Measurements from ENCODE around the gene STXBP4.
"Not testable (repeated sequence)": the region's sequence is repeated elsewhere in the genome, so short reads cannot be mapped to it uniquely, and the experiment has no call there.

STXBP4 gene

GRCh38 chr17:55067697-55068439 lies 99.3 kb downstream of the STXBP4 start:
- Histone ChIP-seq H3K27ac (no peak overlapping the region), H3K4me3 (no peak overlapping the region), H3K9me3 (ENCODE audit: low read depth, low read length) (no peaks in the 10 kb centered on the region), H3K9ac (ENCODE audit: insufficient read length) (no peak overlapping the region), H3K36me3 (ENCODE audit: insufficient read depth, low read length) (0 out of 2 replicates have a peak, but pooled peaks cover under 1% of the 10 kb centered on the region)
- no peak for DNase-seq (ENCODE audit: low read depth, low spot score)
- TF ChIP-seq POLR2AphosphoS5 (IDR thresholded peaks at IDR 0.05; ENCODE audit: borderline replicate concordance, low read depth, low read length) (no peak), FOXP2 (optimal IDR thresholded peaks at IDR 0.05; ENCODE audit: control extremely low read depth, extremely low read length, insufficient read depth) (no peak), EZH2 (IDR thresholded peaks at IDR 0.05) (no peak)

- H3K4me3 ChIP-seq, result no peak overlapping the region
- peak; percentile 12 for DNase-seq (ENCODE audit: low read depth, low spot score)
- TF ChIP-seq FOXP2 (optimal IDR thresholded peaks at IDR 0.05; ENCODE audit: control extremely low read depth, extremely low read length, insufficient read depth) (no peak), POLR2AphosphoS5 (IDR thresholded peaks at IDR 0.05; ENCODE audit: borderline replicate concordance, low read depth, low read length) (no peak), EZH2 (IDR thresholded peaks at IDR 0.05) (no peak)
- no peak overlapping the region for H3K9ac ChIP-seq (ENCODE audit: insufficient read length)
- no peaks in the 10 kb centered on the region for H3K9me3 ChIP-seq (ENCODE audit: low read depth, low read length)
- no peak overlapping the region for H3K27ac ChIP-seq
- H3K36me3 ChIP-seq (ENCODE audit: insufficient read depth, low read length), result 0 out of 2 replicates have a peak, but pooled peaks cover 3% of the 10 kb centered on the region
Measured at GRCh38 chr17:55068862-55069811, 100.6 kb downstream of the STXBP4 start.

GRCh38 chr17:55069983-55070529 lies 101.5 kb downstream of the STXBP4 start:
- Histone ChIP-seq H3K27ac (no peak overlapping the region), H3K36me3 (ENCODE audit: insufficient read depth, low read length) (0 out of 2 replicates have a peak, but pooled peaks cover 3% of the 10 kb centered on the region), H3K9me3 (ENCODE audit: low read depth, low read length) (no peaks in the 10 kb centered on the region), H3K4me3 (no peak overlapping the region), H3K9ac (ENCODE audit: insufficient read length) (no peak overlapping the region)
- no peak for DNase-seq (ENCODE audit: low read depth, low spot score)
- TF ChIP-seq POLR2AphosphoS5 (IDR thresholded peaks at IDR 0.05; ENCODE audit: borderline replicate concordance, low read depth, low read length) (no peak), EZH2 (IDR thresholded peaks at IDR 0.05) (no peak), FOXP2 (optimal IDR thresholded peaks at IDR 0.05; ENCODE audit: control extremely low read depth, extremely low read length, insufficient read depth) (no peak)

GRCh38 chr17:55072898-55073297 lies 104.3 kb downstream of the STXBP4 start:
- TF ChIP-seq FOXP2 (optimal IDR thresholded peaks at IDR 0.05; ENCODE audit: control extremely low read depth, extremely low read length, insufficient read depth) (no peak), EZH2 (IDR thresholded peaks at IDR 0.05) (no peak), POLR2AphosphoS5 (IDR thresholded peaks at IDR 0.05; ENCODE audit: borderline replicate concordance, low read depth, low read length) (no peak)
- DNase-seq (ENCODE audit: low read depth, low spot score), result no peak
- H3K4me3 ChIP-seq, result no peak overlapping the region
- H3K9ac ChIP-seq (ENCODE audit: insufficient read length), result no peak overlapping the region
- no peaks in the 10 kb centered on the region for H3K9me3 ChIP-seq (ENCODE audit: low read depth, low read length)
- H3K27ac ChIP-seq, result no peak overlapping the region
- 0 out of 2 replicates have a peak, but pooled peaks cover 3% of the 10 kb centered on the region for H3K36me3 ChIP-seq (ENCODE audit: insufficient read depth, low read length)

GRCh38 chr17:55073467-55073866 lies 104.9 kb downstream of the STXBP4 start:
- not testable (repeated sequence) for H3K9ac ChIP-seq (ENCODE audit: insufficient read length); H3K9me3 ChIP-seq (ENCODE audit: low read depth, low read length); H3K36me3 ChIP-seq (ENCODE audit: insufficient read depth, low read length); H3K4me3 ChIP-seq; H3K27ac ChIP-seq; DNase-seq (ENCODE audit: low read depth, low spot score)

- peaks cover 19% of the 10 kb centered on the region for H3K36me3 ChIP-seq (ENCODE audit: insufficient read depth, low read length)
- H3K9me3 ChIP-seq (ENCODE audit: low read depth, low read length), result no peaks in the 10 kb centered on the region
- no peak for DNase-seq (ENCODE audit: low read depth, low spot score)
- H3K9ac ChIP-seq (ENCODE audit: insufficient read length), result no peak overlapping the region
- H3K4me3 ChIP-seq, result no peak overlapping the region
- no peak overlapping the region for H3K27ac ChIP-seq
- TF ChIP-seq POLR2AphosphoS5 (IDR thresholded peaks at IDR 0.05; ENCODE audit: borderline replicate concordance, low read depth, low read length) (no peak), FOXP2 (optimal IDR thresholded peaks at IDR 0.05; ENCODE audit: control extremely low read depth, extremely low read length, insufficient read depth) (no peak), EZH2 (IDR thresholded peaks at IDR 0.05) (no peak)
Measured at GRCh38 chr17:55081559-55081958, 113.0 kb downstream of the STXBP4 start.

GRCh38 chr17:55086635-55087058 lies 118.1 kb downstream of the STXBP4 start:
- no peak for TF ChIP-seq FOXP2 (optimal IDR thresholded peaks at IDR 0.05; ENCODE audit: control extremely low read depth, extremely low read length, insufficient read depth)
- no peak for TF ChIP-seq EZH2 (IDR thresholded peaks at IDR 0.05)
- no peak for TF ChIP-seq POLR2AphosphoS5 (IDR thresholded peaks at IDR 0.05; ENCODE audit: borderline replicate concordance, low read depth, low read length)
- Histone ChIP-seq H3K9ac (ENCODE audit: insufficient read length) (no peak overlapping the region), H3K36me3 (ENCODE audit: insufficient read depth, low read length) (peaks cover 26% of the 10 kb centered on the region), H3K9me3 (ENCODE audit: low read depth, low read length) (0 out of 2 replicates have a peak, but pooled peaks cover 3% of the 10 kb centered on the region), H3K4me3 (no peak overlapping the region), H3K27ac (no peak overlapping the region; the same call in 1 of the 2 replicates)
- DNase-seq (ENCODE audit: low read depth, low spot score), result no peak

GRCh38 chr17:55089256-55089655 lies 120.7 kb downstream of the STXBP4 start:
- Histone ChIP-seq H3K9me3 (ENCODE audit: low read depth, low read length) (0 out of 2 replicates have a peak, but pooled peaks cover 3% of the 10 kb centered on the region), H3K36me3 (ENCODE audit: insufficient read depth, low read length) (peaks cover 21% of the 10 kb centered on the region), H3K27ac (no peak overlapping the region), H3K4me3 (no peak overlapping the region), H3K9ac (ENCODE audit: insufficient read length) (no peak overlapping the region)
- DNase-seq (ENCODE audit: low read depth, low spot score), result no peak
- TF ChIP-seq EZH2 (IDR thresholded peaks at IDR 0.05) (no peak), POLR2AphosphoS5 (IDR thresholded peaks at IDR 0.05; ENCODE audit: borderline replicate concordance, low read depth, low read length) (no peak), FOXP2 (optimal IDR thresholded peaks at IDR 0.05; ENCODE audit: control extremely low read depth, extremely low read length, insufficient read depth) (no peak)
